Measurements from ENCODE around the gene TENM3.

GRCh38 chr4:182801636-182802035 is 558.4 kb downstream of the TENM3 start:
- TF ChIP-seq CTCF (IDR thresholded peaks at IDR 0.05; ENCODE audit: low read depth, low read length, poor library complexity, severe bottlenecking) (no peak), EZH2phosphoT487 (IDR thresholded peaks at IDR 0.05; ENCODE audit: borderline replicate concordance, low read length) (no peak)
